DND-41 (cell line): ENCODE measurements around the gene ODF2L.

ENCODE experiments used
- EZH2 ChIP-seq: IDR thresholded peaks from 3 replicates; pipeline ENCODE4 v1.6.1; 2012; ENCODE audit warnings: borderline replicate concordance, low read depth, mild to moderate bottlenecking, moderate library complexity, low read length, inconsistent platforms; ENCODE audit not compliant: severe bottlenecking
- TF ChIP-seq, protein P1 (sequence below): IDR thresholded peaks from 2 replicates; pipeline ENCODE4 v1.5.1; 2012; ENCODE audit warnings: borderline replicate concordance, low read length, moderate library complexity, mild to moderate bottlenecking; ENCODE audit not compliant: poor library complexity, severe bottlenecking; ENCODE audit errors: extremely low read depth

DNA sequence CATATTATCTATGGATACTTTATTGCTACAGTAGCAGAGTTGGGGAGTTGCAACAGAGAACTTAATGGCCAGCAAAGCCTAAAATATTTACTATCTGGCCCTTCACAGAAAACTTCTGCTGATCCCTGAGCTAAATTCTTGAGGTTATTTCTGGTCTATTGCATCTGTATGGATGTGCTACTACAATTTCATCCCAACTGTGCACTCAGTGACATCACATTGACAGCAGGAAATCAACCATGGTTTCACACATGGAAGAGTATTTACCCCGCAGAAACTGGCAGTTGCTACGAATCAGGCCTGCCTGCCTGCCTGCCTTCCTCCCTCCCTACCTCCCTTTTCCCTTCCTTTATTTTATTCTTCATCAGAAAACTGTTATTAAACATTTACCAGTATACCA, 39.9 kb upstream of the ODF2L start:
- no peak for TF ChIP-seq EZH2
- TF ChIP-seq, protein P1, sequence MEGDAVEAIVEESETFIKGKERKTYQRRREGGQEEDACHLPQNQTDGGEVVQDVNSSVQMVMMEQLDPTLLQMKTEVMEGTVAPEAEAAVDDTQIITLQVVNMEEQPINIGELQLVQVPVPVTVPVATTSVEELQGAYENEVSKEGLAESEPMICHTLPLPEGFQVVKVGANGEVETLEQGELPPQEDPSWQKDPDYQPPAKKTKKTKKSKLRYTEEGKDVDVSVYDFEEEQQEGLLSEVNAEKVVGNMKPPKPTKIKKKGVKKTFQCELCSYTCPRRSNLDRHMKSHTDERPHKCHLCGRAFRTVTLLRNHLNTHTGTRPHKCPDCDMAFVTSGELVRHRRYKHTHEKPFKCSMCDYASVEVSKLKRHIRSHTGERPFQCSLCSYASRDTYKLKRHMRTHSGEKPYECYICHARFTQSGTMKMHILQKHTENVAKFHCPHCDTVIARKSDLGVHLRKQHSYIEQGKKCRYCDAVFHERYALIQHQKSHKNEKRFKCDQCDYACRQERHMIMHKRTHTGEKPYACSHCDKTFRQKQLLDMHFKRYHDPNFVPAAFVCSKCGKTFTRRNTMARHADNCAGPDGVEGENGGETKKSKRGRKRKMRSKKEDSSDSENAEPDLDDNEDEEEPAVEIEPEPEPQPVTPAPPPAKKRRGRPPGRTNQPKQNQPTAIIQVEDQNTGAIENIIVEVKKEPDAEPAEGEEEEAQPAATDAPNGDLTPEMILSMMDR, result no peak
